HepG2 (cell line): ENCODE data around the gene CCNL1.

ENCODE experiments used
- CTCF ChIP-seq: sonication (generic); formaldehyde crosslinking; IDR thresholded peaks from 2 replicates; pipeline ENCODE4 v1.5.0; 2020; ENCODE audit warnings: mild to moderate bottlenecking, missing genetic modification reagents, moderate library complexity
- EZH2 ChIP-seq: conservative IDR thresholded peaks from 2 replicates; pipeline ENCODE4 v1.6.1; 2012; ENCODE audit warnings: mild to moderate bottlenecking, low read depth, low read length, moderate library complexity
- IRF2 ChIP-seq: IDR thresholded peaks from 2 replicates; pipeline ENCODE4 v1.6.1; 2018; ENCODE audit warnings: missing genetic modification reagents, missing compliant biosample characterization
- MAFF ChIP-seq: IDR thresholded peaks from 2 replicates; pipeline ENCODE4 v1.6.1; 2011; ENCODE audit warnings: low read depth, low read length, improper control_type of control experiment
- RBAK ChIP-seq: sonication (generic); formaldehyde crosslinking; IDR thresholded peaks from 2 replicates; pipeline ENCODE4 v1.5.1; 2020; ENCODE audit warnings: mild to moderate bottlenecking, missing genetic modification reagents
- TCF12 ChIP-seq, 2 experiments: fragments of 450-650 bp in 1 of 2; sonication (generic) in 1 of 2; formaldehyde crosslinking in 1 of 2; IDR thresholded peaks; 2 replicates each; pipeline versions ENCODE4 v1.6.1 to v1.8.0; 2017 to 2022; ENCODE audit warnings: antibody characterized with exemption in 1 of 2, mild to moderate bottlenecking in 1 of 2, missing genetic modification reagents in 1 of 2, moderate library complexity in 1 of 2
- ZBTB1 ChIP-seq: sonication (generic); formaldehyde crosslinking; IDR thresholded peaks from 2 replicates; pipeline ENCODE4 v1.4.0; 2020; ENCODE audit warnings: missing genetic modification reagents, borderline replicate concordance
- ZNF256 ChIP-seq: sonication (generic); formaldehyde crosslinking; conservative IDR thresholded peaks from 2 replicates; pipeline ENCODE4 v1.4.0; 2020; ENCODE audit warnings: missing genetic modification reagents

- TF ChIP-seq ZBTB1 (CRISPR knock-in tag) (no peak), CTCF (CRISPR knock-in tag) (no peak), EZH2 (no peak), TCF12 (IDR thresholded peaks at IDR 0.05) (no peak), TCF12 (CRISPR knock-in tag; IDR thresholded peaks at IDR 0.05) (no peak), IRF2 (CRISPR knock-in tag) (no peak), RBAK (CRISPR knock-in tag) (no peak), ZNF256 (CRISPR knock-in tag) (no peak), MAFF (peak; percentile 20; the same call in 1 of the 2 replicates)
Measured at GRCh38 chr3:157104928-157105652, 54.9 kb downstream of the CCNL1 start.
